Adipocyte (in vitro differentiated cells): ENCODE data around the gene NEURL3.

Experiments used
- DNase-seq: peaks from one replicate; pipeline ENCODE4 v3.0.0-alpha.2; 2015; ENCODE audit warnings: low read depth
- H3K27me3 ChIP-seq: replicated peaks from 2 replicates; pipeline ENCODE4 v1.7.0; 2013; ENCODE audit warnings: mild to moderate bottlenecking, low read length, moderate library complexity; ENCODE audit not compliant: control insufficient read depth, insufficient read depth
- H3K36me3 ChIP-seq: 2 replicates; pipeline ENCODE4 v1.7.0; 2013; ENCODE audit warnings: low read length, mild to moderate bottlenecking, moderate library complexity; ENCODE audit not compliant: control insufficient read depth, insufficient read depth, severe bottlenecking
- H3K4me1 ChIP-seq: 2 replicates; pipeline ENCODE4 v1.7.0; 2013; ENCODE audit warnings: mild to moderate bottlenecking, low read length, moderate library complexity; ENCODE audit not compliant: control insufficient read depth, insufficient read depth
- H3K4me3 ChIP-seq: 2 replicates; pipeline ENCODE4 v1.7.0; 2013; ENCODE audit warnings: mild to moderate bottlenecking, low read length, moderate library complexity
- H3K9ac ChIP-seq: 2 replicates; pipeline ENCODE4 v1.7.0; 2013; ENCODE audit warnings: mild to moderate bottlenecking, low read length, moderate library complexity
- H3K9me3 ChIP-seq: 2 replicates; pipeline ENCODE4 v1.7.0; 2013; ENCODE audit warnings: mild to moderate bottlenecking, low read length, moderate library complexity; ENCODE audit not compliant: control insufficient read depth

NEURL3 gene

DNA sequence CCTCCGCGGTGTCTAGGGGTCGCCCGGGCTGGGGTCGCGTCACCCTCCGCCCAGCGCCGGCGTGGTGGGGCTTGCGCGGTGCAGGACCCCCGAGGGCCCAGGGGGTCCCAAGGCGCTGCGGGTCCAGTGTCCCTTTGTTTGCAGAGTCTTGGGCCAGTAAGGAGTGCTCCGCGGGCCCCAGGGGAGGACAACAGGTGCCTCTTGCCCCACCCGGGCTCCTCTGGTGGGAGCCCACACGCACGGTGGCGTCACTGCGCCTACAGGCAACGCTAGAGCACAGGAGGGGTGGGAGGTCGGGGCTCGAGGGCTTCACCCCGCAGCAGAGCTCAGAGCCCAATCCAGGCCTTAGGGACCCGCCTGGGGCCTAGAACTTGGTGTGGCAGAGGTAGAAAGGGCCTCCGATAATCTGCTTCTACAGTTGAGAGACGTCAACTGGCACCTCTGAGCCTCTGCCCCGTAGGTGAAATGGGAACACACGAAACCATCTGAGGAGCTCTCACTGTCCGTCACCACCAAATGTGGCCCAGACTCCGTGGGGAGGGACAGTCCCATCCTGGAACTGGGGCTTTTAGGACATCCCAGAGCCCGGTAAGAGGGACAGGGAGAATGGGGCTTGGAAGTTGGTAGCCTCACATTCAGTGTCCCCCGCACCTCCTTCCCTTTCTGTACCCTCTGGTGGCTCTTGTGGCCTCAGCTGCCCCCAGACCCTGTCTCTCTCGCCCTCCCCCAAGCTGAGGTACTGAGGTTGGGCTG lies 32.8 kb upstream of the NEURL3 start:
- Histone ChIP-seq H3K9ac (peak overlapping the region; percentile 84), H3K27me3 (no peaks in the 10 kb centered on the region), H3K4me1 (peaks cover 54% of the 10 kb centered on the region), H3K36me3 (no peaks in the 10 kb centered on the region), H3K9me3 (no peaks in the 10 kb centered on the region), H3K4me3 (peak overlapping the region; percentile 87)
- DNase-seq, result no peak

DNA sequence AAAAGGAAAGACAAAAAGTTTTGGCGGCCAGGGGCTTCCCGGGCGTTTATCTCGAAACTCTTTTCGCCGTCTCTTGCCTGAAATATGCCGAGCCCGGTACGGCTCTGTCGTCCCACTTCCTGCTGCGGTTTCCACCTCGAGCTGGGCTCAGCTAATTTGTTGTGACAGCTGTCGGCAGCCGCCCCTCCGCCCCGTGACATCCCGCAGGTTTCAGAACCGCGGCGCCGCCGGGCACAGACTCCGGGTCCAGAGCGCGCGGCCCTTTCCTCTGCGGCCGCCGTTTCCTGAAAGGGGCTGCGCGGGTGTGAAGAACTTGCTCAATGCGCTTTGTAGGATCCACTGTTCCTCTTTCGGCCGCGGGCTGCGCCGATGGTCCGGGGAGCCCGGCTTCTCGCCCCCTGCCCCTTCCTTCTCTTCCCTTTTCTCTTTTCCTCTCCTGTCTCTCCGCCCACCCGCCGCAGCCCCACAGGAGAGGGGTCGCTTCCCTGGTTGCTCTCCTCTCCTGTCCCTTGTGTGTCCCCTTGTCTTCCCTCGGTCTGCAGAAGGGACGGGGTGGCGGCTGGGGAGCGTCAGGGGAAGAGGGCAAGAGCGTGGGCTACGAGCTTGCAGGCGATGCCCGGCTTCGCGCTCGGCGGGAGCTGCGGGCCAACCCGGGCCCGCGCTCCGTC lies 32.0 kb upstream of the NEURL3 start:
- no peaks in the 10 kb centered on the region for H3K9me3 ChIP-seq
- peak overlapping the region; percentile 87 for H3K4me3 ChIP-seq
- no peaks in the 10 kb centered on the region for H3K36me3 ChIP-seq
- peak; percentile 84 for DNase-seq
- H3K27me3 ChIP-seq, result no peaks in the 10 kb centered on the region
- H3K4me1 ChIP-seq, result peaks cover 61% of the 10 kb centered on the region
- peak overlapping the region; percentile 84 for H3K9ac ChIP-seq

DNA sequence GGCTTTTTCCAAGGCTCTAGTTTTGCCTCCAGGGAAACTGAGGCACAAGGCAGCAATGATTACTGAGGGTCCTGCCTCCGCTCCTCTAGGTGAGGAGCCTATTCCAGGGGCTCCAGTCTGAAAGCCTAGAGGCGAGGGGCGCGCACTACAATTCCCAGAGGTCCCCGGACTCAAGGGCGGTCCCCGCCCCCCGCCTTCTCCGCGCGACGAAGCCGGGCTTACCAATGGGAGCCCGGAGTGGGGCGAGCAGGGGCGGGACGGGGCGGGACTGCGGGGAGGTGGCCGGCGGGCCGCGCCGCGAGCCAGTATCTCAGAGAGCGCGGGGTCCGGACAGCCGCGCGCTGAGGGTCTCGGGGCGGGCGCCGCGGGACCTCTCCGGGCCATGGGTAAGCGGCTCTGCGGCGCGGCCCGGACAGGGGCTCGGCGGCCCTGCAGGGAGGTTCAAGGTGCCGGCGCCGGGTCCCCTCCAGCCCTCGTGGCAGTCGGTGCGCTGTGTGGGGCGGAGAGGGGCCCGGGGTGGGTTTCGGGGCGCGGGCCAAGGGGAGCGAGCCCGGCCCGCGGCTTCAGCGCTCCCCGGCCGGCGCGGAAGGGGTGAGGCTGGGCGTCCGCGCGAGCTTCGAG lies 31.4 kb upstream of the NEURL3 start, which contains the start of gene ARID5A:
Gene ARID5A, plus strand, starts transcription at position 308 of the 621 bp plus-strand sequence. Its CDS starts 75 bp downstream, at position 383.
- peak within 1 kb of the TSS; percentile 87 for H3K4me3 ChIP-seq
- H3K36me3 ChIP-seq, result no peaks in the 10 kb centered on the region
- no peaks in the 10 kb centered on the region for H3K9me3 ChIP-seq
- peak within 1 kb of the TSS; percentile 84 for H3K9ac ChIP-seq
- H3K4me1 ChIP-seq, result peaks cover 64% of the 10 kb centered on the region
- DNase-seq, result peak; percentile 96
- no peaks in the 10 kb centered on the region for H3K27me3 ChIP-seq

DNA sequence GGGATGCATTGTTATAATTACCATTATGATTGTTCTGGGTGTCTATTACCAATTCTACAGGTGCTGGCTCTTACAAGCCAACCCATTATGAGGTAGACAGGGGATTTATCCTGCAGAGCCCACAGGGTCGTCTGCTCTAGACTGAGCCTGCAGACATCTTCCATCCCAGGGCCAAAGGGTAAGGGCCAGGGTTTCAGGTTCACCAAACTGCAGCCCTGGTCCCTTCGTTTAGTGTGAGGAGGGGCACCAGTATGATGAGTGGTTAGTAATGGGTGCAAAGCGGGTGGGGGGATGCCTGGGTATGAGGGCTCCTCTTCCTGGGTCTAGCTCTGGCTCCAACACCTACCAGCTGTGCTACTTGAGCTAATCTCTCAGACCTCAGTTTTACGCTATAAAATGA lies 30.2 kb upstream of the NEURL3 start:
- no peak for DNase-seq
- Histone ChIP-seq H3K4me1 (peaks cover 60% of the 10 kb centered on the region), H3K9me3 (no peaks in the 10 kb centered on the region), H3K36me3 (no peaks in the 10 kb centered on the region), H3K27me3 (no peaks in the 10 kb centered on the region), H3K9ac (no peak overlapping the region), H3K4me3 (no peak overlapping the region)

DNA sequence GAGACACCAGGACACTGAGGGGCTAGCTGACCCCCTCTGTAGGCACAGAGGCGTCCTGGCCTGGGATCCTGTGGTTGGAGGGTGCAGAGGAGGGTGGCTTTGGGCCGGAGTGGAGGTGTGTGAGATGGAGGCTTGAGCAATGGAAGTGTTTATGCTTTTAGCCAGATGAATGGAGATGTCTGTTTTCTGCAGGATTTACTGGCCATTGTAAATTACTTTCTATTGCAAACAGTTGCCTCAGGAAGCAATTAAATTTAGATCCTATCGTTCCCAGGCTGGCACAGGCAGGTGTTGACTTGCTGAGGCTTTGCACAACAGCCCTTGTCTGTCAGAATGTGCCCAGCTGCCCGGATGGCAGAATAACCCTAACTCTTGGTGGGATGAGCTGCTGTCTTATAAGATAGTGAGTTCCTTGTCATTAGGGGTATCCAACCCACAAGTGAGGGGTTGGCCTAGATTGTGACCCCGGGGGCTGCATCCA lies 29.6 kb upstream of the NEURL3 start:
- Histone ChIP-seq H3K9me3 (no peaks in the 10 kb centered on the region), H3K27me3 (no peaks in the 10 kb centered on the region), H3K36me3 (no peaks in the 10 kb centered on the region), H3K4me3 (no peak overlapping the region), H3K9ac (peak overlapping the region; percentile 47), H3K4me1 (peaks cover 56% of the 10 kb centered on the region)
- no peak for DNase-seq

DNA sequence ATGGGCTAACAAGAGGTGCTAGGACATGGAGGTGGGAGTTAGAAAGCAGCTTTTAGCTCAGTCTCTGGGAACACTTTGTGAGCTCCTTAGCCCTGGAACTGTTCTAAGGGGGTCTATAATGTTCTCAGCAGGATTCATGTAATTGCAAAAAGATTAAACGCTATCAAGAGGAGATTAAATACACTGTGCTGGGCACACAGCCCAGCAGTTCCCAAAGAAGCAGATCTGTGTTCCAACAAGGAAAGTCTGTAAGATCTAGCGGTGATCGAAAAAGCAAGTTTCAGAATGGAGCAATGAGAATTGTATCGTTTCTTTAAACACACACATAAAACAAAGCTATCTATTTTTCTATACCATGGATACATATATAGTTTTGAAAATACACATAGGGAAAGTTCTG lies 29.0 kb upstream of the NEURL3 start:
- Histone ChIP-seq H3K4me1 (peaks cover 55% of the 10 kb centered on the region), H3K27me3 (no peaks in the 10 kb centered on the region)

DNA sequence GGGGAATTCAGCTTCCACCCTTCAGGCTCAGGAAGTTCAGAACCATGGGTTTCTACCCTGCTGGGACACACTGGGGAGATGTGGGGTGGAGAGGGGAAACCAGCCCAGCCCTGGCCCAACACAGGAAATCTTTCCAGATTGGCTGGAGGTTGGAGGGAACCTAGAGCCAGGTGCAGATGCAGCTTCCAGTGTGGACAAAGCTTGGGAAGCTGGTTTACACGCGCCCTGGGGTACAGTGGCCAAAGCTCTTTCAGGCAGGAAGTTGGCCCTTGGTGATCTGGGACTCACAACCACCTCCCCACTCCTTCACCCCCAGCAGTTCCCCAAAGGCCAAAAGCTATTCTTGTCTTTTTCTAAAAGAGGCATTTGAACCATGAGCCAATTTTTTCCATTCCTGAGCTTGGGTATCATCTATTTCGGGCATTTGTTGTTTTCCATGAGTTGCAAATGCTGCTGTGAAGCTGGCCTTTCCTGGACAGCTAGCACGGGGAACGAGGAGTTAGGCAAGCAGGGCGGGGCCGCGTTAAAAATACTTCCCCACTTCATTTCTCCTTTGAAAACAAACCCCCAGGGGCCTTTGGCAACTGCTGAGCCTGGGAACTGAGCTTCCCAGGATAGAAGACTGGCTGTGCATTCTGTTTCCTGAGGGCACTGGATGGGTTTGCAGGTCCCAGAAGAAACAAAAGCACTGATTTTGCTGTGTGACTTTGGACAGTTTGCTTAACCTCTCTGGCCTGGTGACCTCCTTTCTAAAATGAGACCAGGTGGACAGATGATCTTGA lies 28.3 kb upstream of the NEURL3 start:
- Histone ChIP-seq H3K27me3 (no peaks in the 10 kb centered on the region), H3K36me3 (no peaks in the 10 kb centered on the region), H3K9me3 (no peaks in the 10 kb centered on the region), H3K9ac (peak overlapping the region; percentile 56), H3K4me3 (peak overlapping the region; percentile 46), H3K4me1 (peaks cover 60% of the 10 kb centered on the region)
- peak; percentile 95 for DNase-seq

More for the DNA sequence above, 29.0 kb upstream of the NEURL3 start:
- Histone ChIP-seq H3K9ac (peak overlapping the region; percentile 47), H3K9me3 (no peaks in the 10 kb centered on the region), H3K4me3 (peak overlapping the region; percentile 46), H3K36me3 (no peaks in the 10 kb centered on the region)
- no peak for DNase-seq

DNA sequence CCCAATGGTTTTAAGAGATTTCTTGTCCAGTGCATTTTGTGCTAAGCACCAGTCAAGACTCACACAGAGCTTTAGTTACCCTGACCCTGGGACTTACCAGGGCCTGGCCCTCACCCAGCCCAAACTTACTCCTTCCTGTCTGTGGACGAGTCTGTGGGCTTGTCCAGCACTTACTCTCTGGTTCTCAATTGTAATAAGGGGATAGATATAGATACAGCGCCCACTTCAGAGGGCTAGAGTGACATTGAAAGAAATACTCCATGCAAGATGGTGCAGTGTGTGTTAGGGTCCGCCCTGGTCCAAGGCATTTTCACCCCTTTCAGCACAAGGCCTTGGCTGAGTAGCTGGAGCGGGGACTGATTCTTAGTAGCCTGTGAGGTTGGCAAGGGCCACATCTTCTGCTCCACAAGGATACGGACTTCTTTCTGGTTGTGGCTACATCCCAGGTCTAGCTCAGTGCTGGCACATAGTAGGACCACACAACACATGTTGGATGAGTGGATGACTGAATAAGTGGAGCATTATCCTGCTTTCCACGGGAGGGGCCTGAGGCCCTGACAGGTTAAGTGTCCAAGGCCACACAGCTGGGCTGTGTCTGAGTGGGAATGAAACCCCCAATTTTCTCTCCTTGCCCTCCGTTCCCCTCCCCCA lies 27.6 kb upstream of the NEURL3 start:
- no peak for DNase-seq
- no peaks in the 10 kb centered on the region for H3K9me3 ChIP-seq
- peak overlapping the region; percentile 13 for H3K4me3 ChIP-seq
- no peaks in the 10 kb centered on the region for H3K27me3 ChIP-seq
- peaks cover 60% of the 10 kb centered on the region for H3K4me1 ChIP-seq
- peak overlapping the region; percentile 56 for H3K9ac ChIP-seq
- H3K36me3 ChIP-seq, result no peaks in the 10 kb centered on the region

DNA sequence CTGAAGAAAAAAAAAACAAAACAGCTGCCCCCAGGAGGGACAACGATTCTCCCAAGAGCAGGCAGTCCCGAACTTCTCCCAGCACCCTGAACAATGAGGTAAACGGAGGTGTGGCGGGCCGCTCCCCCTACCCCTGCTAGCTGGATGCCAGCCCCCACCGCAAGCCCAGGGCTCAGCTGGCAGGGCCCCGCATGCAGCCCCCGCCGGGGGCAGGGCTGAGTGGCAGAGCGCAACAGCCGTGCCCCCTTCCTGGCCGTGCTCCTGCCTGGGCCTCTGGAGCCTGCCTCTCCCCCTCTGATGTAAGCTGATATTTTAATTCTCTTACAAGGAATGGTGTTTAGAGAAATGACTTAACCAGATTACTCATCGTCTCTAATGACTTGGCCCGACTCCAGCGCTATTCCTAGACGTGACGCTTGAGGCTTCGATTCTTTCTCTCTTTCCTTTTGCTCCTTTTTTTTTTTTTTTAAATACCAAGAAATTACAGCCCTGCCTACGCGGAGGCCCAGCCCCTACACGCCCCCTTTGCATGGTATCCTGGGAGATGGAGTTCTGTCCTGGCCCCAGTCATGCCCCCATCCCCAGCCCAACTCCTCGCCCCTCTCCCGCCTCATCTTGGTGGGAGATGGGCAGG lies 26.8 kb upstream of the NEURL3 start:
- Histone ChIP-seq H3K4me1 (peaks cover 58% of the 10 kb centered on the region), H3K9ac (peak overlapping the region; percentile 65)

DNA sequence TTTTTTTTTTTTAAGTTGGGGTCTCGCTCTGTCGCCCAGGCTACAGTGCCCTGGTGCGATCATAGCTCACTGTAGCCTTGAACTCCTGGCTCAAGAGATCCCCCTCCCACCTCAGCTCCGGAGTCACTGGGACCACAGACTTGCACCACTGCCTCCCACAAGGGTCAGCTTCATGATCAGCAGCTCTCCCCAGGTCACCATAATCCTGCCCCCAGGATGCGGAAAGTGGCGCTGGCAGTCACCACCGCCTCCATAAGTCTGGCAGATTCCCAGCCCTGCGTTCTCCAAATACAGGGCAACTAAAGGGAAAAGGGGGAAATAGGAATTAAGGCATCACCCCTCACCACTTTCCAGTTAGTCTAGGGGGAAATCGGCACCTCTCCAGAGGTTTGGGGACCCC lies 26.2 kb upstream of the NEURL3 start:
- H3K27me3 ChIP-seq, result no peaks in the 10 kb centered on the region
- no peak overlapping the region for H3K4me3 ChIP-seq
- peak overlapping the region; percentile 65 for H3K9ac ChIP-seq
- DNase-seq, result no peak
- no peaks in the 10 kb centered on the region for H3K9me3 ChIP-seq
- H3K36me3 ChIP-seq, result no peaks in the 10 kb centered on the region
- H3K4me1 ChIP-seq, result peaks cover 60% of the 10 kb centered on the region

More for the DNA sequence above, 26.8 kb upstream of the NEURL3 start:
- Histone ChIP-seq H3K4me3 (peak overlapping the region; percentile 57), H3K36me3 (no peaks in the 10 kb centered on the region), H3K9me3 (no peaks in the 10 kb centered on the region), H3K27me3 (no peaks in the 10 kb centered on the region)
- DNase-seq, result peak; percentile 100
